ENCODE measurements around the gene HOXC4. TPM values are rescaled to one million over a fixed set of nuclear protein-coding genes. Genes with fewer than 3 reads are reported as not detected.

HOXC4 gene
- total and polyA plus RNA-seq, 12 donors, result 0.78 to 7.4 (median 2.9) TPM

GRCh38 chr12:54017027-54017788 is 36.4 kb upstream of the HOXC4 start:
- intact Hi-C loops (cut with DNase I), result no loop called here
- no peaks in the 10 kb centered on the region for H3K27me3 ChIP-seq
- no peaks in the 10 kb centered on the region for H3K36me3 ChIP-seq (replicated peaks in 1 of 2)
- no peaks in the 10 kb centered on the region for H3K9me3 ChIP-seq (replicated peaks in 1 of 3)
- 1 to 2% (median 2%) methylated on average over 24 of the region's 24 CpGs for WGBS, 4 donors
- peak overlapping the region; percentile 49 to 96 (median 91) for H3K27ac ChIP-seq
- peak overlapping the region in 3 of 4 donors; percentile 46 to 73 (median 48) for H3K4me3 ChIP-seq
- TF ChIP-seq CTCF (IDR thresholded peaks at IDR 0.05) (no peak), POLR2A (IDR thresholded peaks at IDR 0.05) (no peak)
- peak in 6 of 7 donors; percentile 44 to 85 (median 61) for DNase-seq
- peaks cover 11 to 15% of the 10 kb centered on the region in 2 donors for H3K4me1 ChIP-seq (replicated peaks in 1 of 2)

- Histone ChIP-seq H3K9me3 (replicated peaks in 1 of 3) (no peaks in the 10 kb centered on the region), H3K4me3 (peak overlapping the region in 3 of 4 donors; percentile 46 to 73 (median 48)), H3K27ac (peak overlapping the region; percentile 49 to 96 (median 91)), H3K27me3 (no peaks in the 10 kb centered on the region), H3K4me1 (replicated peaks in 1 of 2) (peaks cover 11 to 15% of the 10 kb centered on the region in 2 donors), H3K36me3 (replicated peaks in 1 of 2) (no peaks in the 10 kb centered on the region)
- peak; percentile 22 to 58 for TF ChIP-seq POLR2A (IDR thresholded peaks at IDR 0.05)
- no peak for TF ChIP-seq CTCF (IDR thresholded peaks at IDR 0.05)
- peak; percentile 71 to 94 (median 84) for DNase-seq
- intact Hi-C loops (cut with DNase I), result no loop called here
- 0 to 3% (median 2%) methylated on average over 23 to 34 of the region's 34 CpGs; no CpG with 5 or more reads in 1 of the 4 donors for WGBS, 4 donors
Measured at GRCh38 chr12:54017878-54018467, 35.7 kb upstream of the HOXC4 start.

- intact Hi-C loops (cut with DNase I), result no loop called here
- TF ChIP-seq POLR2A (IDR thresholded peaks at IDR 0.05) (no peak), CTCF (IDR thresholded peaks at IDR 0.05) (no peak)
- no peaks in the 10 kb centered on the region for H3K36me3 ChIP-seq (replicated peaks in 1 of 2)
- H3K27me3 ChIP-seq, result no peaks in the 10 kb centered on the region
- H3K4me1 ChIP-seq (replicated peaks in 1 of 2), result peaks cover 11 to 15% of the 10 kb centered on the region in 2 donors
- peak overlapping the region in 2 of 4 donors; percentile 46 to 73 for H3K4me3 ChIP-seq
- peak in 5 of 7 donors; percentile 24 to 85 (median 60) for DNase-seq
- H3K9me3 ChIP-seq (replicated peaks in 1 of 3), result no peaks in the 10 kb centered on the region
- peak overlapping the region; percentile 49 to 96 (median 91) for H3K27ac ChIP-seq
- 25 to 39% (median 26%) methylated on average over 13 to 29 of the region's 29 CpGs for WGBS, 4 donors
Measured at GRCh38 chr12:54018468-54018984, 35.1 kb upstream of the HOXC4 start.

- Histone ChIP-seq H3K27me3 (no peaks in the 10 kb centered on the region), H3K4me1 (replicated peaks in 1 of 2) (peaks cover 11 to 15% of the 10 kb centered on the region in 2 donors), H3K9me3 (replicated peaks in 1 of 3) (no peaks in the 10 kb centered on the region), H3K36me3 (replicated peaks in 1 of 2) (no peaks in the 10 kb centered on the region), H3K4me3 (peak overlapping the region in 2 of 4 donors; percentile 18 to 73), H3K27ac (peak overlapping the region; percentile 25 to 96 (median 91))
- DNase-seq, result no peak
- TF ChIP-seq POLR2A (IDR thresholded peaks at IDR 0.05) (no peak), CTCF (IDR thresholded peaks at IDR 0.05) (no peak)
- WGBS, 4 donors, result 28 to 50% (median 35%) methylated on average over 21 to 43 of the region's 43 CpGs
- intact Hi-C loops (cut with DNase I), result no loop called here
Measured at GRCh38 chr12:54019091-54019811, 34.4 kb upstream of the HOXC4 start.
